HFFc6 (cell line): Measurements from ENCODE around the gene CLCNKB. TPM values are rescaled to one million over a fixed set of nuclear protein-coding genes. Genes with fewer than 3 reads are reported as not detected.
"Not testable (repeated sequence)": the region's sequence is repeated elsewhere in the genome, so short reads cannot be mapped to it uniquely, and the experiment has no call there.

Source experiments
- DNase-seq: peaks from one replicate; pipeline ENCODE4 v3.0.0-alpha.2; 2018
- H3K27ac Mint-ChIP-seq: 2 replicates; pipeline ENCODE4 v1.8.0; 2020; ENCODE audit warnings: mild to moderate bottlenecking, mixed read lengths
- H3K27me3 Mint-ChIP-seq: 2 replicates; pipeline ENCODE4 v1.8.0; 2021; ENCODE audit warnings: mild to moderate bottlenecking, moderate library complexity, mixed read lengths; ENCODE audit not compliant: insufficient read depth
- H3K36me3 Mint-ChIP-seq: 2 replicates; pipeline ENCODE4 v1.8.0; 2021; ENCODE audit warnings: low read depth, mixed read lengths
- H3K4me1 Mint-ChIP-seq: 2 replicates; pipeline ENCODE4 v1.8.0; 2020; ENCODE audit warnings: low read depth, mixed read lengths
- H3K4me3 Mint-ChIP-seq: 2 replicates; pipeline ENCODE4 v1.8.0; 2020; ENCODE audit warnings: mild to moderate bottlenecking, moderate library complexity, mixed read lengths
- H3K9me3 Mint-ChIP-seq: 2 replicates; pipeline ENCODE4 v1.8.0; 2020; ENCODE audit warnings: mild to moderate bottlenecking, mixed read lengths
- total RNA-seq, 6 experiments: library from RNA; stranded (reverse); fragmentation: NEBNext Ultra II Directional; extraction: Animal tissue kit (Norgen Biotek cat#: 25700); gene quantifications; 2 replicates in 1 of 6; 3 replicates in 5 of 6; pipeline ENCODE4 v1.2.3, GENCODE V29; 2021
- TF ChIP-seq, protein P1 (sequence below): fragments of 200-600 bp; sonication (generic); IDR thresholded peaks from 2 replicates; pipeline ENCODE4 v1.5.0; 2021; ENCODE audit warnings: antibody characterized with exemption, mild to moderate bottlenecking

CLCNKB gene
- total RNA-seq, 6 experiments from 2014 or later = 0.10 to 0.14 TPM; not detected in 4

DNA sequence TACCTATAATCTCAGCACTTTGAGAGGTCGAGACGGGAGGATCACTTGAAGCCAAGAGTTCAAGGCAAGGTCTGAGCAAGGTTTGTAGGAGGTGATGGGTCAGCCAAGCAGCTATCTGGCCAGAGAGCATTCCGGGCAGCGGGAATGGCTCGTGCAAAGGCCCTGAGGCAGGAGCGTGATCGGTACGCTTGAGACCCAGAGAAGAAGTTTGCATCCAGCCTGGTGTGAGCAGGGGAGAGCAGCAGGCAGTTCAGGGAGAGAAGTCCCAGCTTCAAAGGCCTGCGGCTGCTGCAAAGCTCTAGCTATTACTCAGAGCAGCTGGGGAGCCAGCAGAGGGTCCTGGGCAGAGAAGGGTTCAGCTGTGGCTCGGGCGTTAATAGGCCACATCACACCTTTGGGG lies 44.7 kb upstream of the CLCNKB start:
- Mint-ChIP-seq H3K36me3 (no peaks in the 10 kb centered on the region), H3K4me1 (no peaks in the 10 kb centered on the region), H3K27me3 (peaks cover 11% of the 10 kb centered on the region), H3K4me3 (no peak overlapping the region), H3K27ac (no peak overlapping the region), H3K9me3 (no peaks in the 10 kb centered on the region)
- TF ChIP-seq, protein P1, sequence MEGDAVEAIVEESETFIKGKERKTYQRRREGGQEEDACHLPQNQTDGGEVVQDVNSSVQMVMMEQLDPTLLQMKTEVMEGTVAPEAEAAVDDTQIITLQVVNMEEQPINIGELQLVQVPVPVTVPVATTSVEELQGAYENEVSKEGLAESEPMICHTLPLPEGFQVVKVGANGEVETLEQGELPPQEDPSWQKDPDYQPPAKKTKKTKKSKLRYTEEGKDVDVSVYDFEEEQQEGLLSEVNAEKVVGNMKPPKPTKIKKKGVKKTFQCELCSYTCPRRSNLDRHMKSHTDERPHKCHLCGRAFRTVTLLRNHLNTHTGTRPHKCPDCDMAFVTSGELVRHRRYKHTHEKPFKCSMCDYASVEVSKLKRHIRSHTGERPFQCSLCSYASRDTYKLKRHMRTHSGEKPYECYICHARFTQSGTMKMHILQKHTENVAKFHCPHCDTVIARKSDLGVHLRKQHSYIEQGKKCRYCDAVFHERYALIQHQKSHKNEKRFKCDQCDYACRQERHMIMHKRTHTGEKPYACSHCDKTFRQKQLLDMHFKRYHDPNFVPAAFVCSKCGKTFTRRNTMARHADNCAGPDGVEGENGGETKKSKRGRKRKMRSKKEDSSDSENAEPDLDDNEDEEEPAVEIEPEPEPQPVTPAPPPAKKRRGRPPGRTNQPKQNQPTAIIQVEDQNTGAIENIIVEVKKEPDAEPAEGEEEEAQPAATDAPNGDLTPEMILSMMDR = no peak
- no peak for DNase-seq

DNA sequence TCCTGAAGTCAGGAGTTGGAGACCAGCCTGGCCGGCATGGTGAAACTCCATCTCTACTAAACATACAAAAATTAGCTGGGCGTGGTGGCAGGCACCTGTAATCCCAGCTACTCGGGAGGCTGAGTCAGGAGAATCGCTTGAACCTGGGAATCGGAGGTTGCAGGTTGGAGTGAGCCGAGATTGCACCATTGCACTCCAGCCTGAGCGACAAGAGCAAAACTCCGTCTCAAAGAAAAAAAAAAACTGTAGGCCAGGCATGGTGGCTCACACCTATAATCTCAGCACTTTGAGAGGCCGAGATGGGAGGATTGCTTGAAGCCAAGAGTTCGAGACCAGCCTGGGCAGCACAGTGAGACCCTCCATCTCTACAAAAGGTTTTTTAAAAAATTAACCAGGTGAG lies 42.3 kb upstream of the CLCNKB start:
- H3K4me1 Mint-ChIP-seq, H3K9me3 Mint-ChIP-seq, H3K36me3 Mint-ChIP-seq, H3K27ac Mint-ChIP-seq, DNase-seq, H3K4me3 Mint-ChIP-seq: not testable (repeated sequence)
- H3K27me3 Mint-ChIP-seq = peaks cover 16% of the 10 kb centered on the region

DNA sequence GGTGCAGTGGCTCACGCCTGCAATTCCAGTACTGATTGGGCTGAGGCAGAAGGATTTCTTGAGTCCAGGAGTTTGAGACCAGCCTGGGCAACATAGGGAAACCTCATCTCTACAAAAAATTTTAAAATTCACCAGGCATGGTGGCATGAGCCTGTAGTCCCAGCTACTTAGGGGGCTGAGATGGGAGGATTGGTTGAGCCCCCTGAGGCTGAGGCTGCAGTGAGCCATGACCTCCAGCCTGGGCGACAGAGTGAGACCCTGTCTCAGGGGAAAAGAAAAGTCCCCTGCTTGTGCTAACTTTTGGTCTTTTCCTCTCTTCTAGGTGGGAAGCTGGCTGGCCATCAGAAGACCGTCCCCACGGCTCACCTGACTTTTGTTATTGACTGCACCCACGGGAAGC lies 38.0 kb upstream of the CLCNKB start:
- Mint-ChIP-seq H3K4me3 (no peak overlapping the region), H3K27me3 (peaks cover 7% of the 10 kb centered on the region), H3K27ac (no peak overlapping the region), H3K36me3 (no peaks in the 10 kb centered on the region), H3K4me1 (peaks cover 22% of the 10 kb centered on the region), H3K9me3 (no peaks in the 10 kb centered on the region)
- DNase-seq = no peak
- TF ChIP-seq, protein P1 = no peak

DNA sequence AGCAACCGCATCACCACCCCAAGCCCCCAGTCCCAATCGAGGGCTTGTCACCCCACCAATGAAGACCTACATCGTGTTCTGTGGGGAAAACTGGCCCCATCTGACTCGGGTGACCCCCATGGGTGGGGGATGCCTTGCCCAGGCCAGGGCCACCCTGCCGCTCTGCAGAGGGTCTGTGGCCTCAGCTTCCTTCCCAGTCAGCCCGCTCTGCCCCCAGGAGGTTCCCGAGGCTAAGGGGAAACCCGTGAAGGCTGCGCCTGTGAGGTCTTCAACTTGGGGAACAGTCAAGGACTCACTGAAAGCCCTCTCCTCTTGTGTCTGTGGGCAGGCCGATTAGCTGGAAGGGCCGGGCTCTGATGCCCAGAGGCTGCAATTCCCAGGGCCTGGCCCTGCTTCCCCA lies 37.6 kb upstream of the CLCNKB start:
- DNase-seq = no peak
- H3K27ac Mint-ChIP-seq = no peak overlapping the region
- peaks cover 7% of the 10 kb centered on the region for H3K27me3 Mint-ChIP-seq
- no peak overlapping the region for H3K4me3 Mint-ChIP-seq
- no peaks in the 10 kb centered on the region for H3K9me3 Mint-ChIP-seq
- TF ChIP-seq, protein P1 = no peak
- H3K4me1 Mint-ChIP-seq = peaks cover 22% of the 10 kb centered on the region
- no peaks in the 10 kb centered on the region for H3K36me3 Mint-ChIP-seq

DNA sequence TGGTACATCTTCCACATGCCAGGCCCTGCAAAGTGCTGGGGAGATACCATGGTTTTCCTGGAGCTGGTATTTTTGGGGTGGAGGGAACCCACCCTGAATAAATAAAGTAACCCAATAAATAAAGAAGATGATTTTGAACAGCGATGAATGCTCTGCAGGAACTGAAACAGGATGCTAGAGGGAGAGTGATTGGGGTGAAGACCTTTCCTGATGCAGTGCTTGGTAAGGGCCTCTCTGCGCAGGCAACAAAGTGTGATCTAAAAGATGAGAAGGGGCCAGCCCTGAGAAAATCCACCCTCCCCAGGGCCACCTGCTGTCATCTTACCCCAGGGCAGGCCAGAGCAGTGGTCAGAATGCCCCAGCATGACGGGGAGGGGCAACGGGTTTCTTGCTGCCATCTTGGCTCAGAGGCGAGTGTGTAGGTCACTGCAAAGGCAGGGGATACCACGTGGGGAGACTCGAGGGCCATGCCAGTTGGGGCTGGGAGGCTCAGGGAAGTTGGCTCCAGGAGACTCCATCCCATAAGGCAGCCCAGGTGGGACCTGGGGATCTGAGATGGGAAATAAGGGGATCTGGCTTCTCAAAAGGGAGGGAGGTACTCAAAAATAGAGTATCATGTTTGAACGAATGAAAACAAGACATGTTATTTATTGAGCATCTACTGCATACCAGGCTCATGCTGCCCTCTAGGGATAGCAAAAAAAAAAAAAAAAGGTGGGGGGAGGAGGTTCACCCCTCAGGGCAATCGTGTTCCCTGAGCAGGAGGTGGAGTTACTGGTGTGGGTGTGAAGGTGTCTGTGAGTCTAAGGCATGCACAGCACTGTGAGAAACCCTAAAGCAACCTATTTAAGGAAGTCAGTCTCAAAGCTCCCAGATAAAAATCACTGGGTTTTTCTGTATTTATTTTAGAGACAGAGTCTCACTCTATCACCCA lies 36.8 kb upstream of the CLCNKB start:
- Mint-ChIP-seq H3K9me3 (no peaks in the 10 kb centered on the region), H3K27me3 (peaks cover 7% of the 10 kb centered on the region), H3K4me1 (peaks cover 22% of the 10 kb centered on the region), H3K27ac (no peak overlapping the region), H3K36me3 (no peaks in the 10 kb centered on the region), H3K4me3 (no peak overlapping the region)
- DNase-seq = peak; percentile 53
- TF ChIP-seq, protein P1 = peak; percentile 68

DNA sequence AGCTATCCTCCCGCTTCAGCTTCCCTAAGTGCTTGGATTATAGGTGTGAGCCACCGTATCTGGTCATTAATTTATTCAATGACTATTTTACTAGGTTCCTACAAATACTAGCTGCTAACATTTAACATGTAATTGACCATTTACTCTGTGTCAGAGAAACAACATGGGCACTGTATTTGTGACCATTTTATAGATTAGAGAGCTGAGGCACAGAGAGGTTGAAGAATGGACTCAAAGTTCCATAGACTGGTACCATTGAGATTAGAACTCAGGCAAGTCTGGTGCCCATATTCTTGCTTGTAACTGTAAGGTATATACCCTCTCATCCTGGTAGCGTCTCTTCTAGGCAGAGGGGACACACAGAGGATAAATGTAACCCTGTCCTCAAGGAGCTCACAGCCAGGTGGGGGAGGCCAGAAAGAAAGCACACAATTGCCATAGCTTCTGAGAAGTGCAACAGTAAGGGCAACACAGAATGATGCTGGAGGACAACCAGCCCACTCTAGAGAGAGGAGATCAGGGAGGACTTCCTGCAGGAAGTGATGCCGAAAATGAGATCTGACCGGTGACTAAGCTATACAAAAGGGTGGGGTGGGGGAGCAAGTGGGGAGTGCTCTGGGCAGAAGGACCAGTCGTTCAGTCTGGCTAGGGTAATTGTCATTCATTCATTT lies 35.8 kb upstream of the CLCNKB start:
- Mint-ChIP-seq H3K36me3 (no peaks in the 10 kb centered on the region), H3K4me1 (peaks cover 27% of the 10 kb centered on the region), H3K27ac (no peak overlapping the region), H3K9me3 (no peaks in the 10 kb centered on the region), H3K4me3 (no peak overlapping the region), H3K27me3 (peaks cover 8% of the 10 kb centered on the region)
- TF ChIP-seq, protein P1 = no peak
- DNase-seq = no peak
